Heart left ventricle (tissue), 16 donors: ENCODE results near the gene KIF16B. TPM values are rescaled to one million over a fixed set of nuclear protein-coding genes. Genes with fewer than 3 reads are reported as not detected.

Experiments used
- ATAC-seq, 4 donors: fragments of 200-7000 bp; cut with Tn5 transposase; one replicate each; pipeline ENCODE4 v1.9.1; 2020 to 2022; ENCODE audit warnings: moderate library complexity in 4 of 4, mild to moderate bottlenecking in 3 of 4, moderate number of reproducible peaks in 1 of 4
- DNase-seq, 5 donors: peaks; one replicate each; pipeline ENCODE4 v3.0.0-alpha.2; 2020
- H3K27ac ChIP-seq, 12 donors: fragments of 200-600 bp; sonication (generic) in 4 of 12; one replicate each; pipeline versions ENCODE4 v1.5.0 to v1.8.0; 2016 to 2022; ENCODE audit warnings: mild to moderate bottlenecking in 2 of 12
- H3K27me3 ChIP-seq, 9 donors: fragments of 200-600 bp; sonication (generic) in 2 of 9; one replicate each; pipeline versions ENCODE4 v1.5.1 to v1.8.0; 2016 to 2022; ENCODE audit warnings: mild to moderate bottlenecking in 3 of 9
- H3K36me3 ChIP-seq, 9 donors: fragments of 200-600 bp; sonication (generic) in 2 of 9; one replicate each; pipeline versions ENCODE4 v1.5.0 to v1.8.0; 2018 to 2022; ENCODE audit warnings: mild to moderate bottlenecking in 2 of 9
- H3K4me1 ChIP-seq, 12 donors: fragments of 200-600 bp; sonication (generic) in 4 of 12; one replicate each; pipeline versions ENCODE4 v1.5.0 to v1.8.0; 2016 to 2022; ENCODE audit warnings: mild to moderate bottlenecking in 3 of 12
- H3K4me3 ChIP-seq, 12 donors: fragments of 200-600 bp; sonication (generic) in 4 of 12; one replicate each; pipeline versions ENCODE4 v1.5.0 to v1.8.0; 2017 to 2022; ENCODE audit warnings: mild to moderate bottlenecking in 9 of 12, moderate library complexity in 4 of 12
- H3K9me3 ChIP-seq, 12 donors: fragments of 200-600 bp; sonication (generic) in 4 of 12; one replicate each; pipeline versions ENCODE4 v1.5.0 to v1.8.0; 2016 to 2022; ENCODE audit warnings: mild to moderate bottlenecking in 1 of 12
- POLR2A ChIP-seq, 2 donors: fragments of 450-650 bp; IDR thresholded peaks; one replicate each; pipeline ENCODE4 v1.6.1; 2017; ENCODE audit warnings: antibody characterized with exemption in 2 of 2, mild to moderate bottlenecking in 2 of 2, moderate library complexity in 2 of 2
- WGBS, 4 donors: extraction: QIAGEN DNeasy Blood & Tissue Kit in 2 of 4; methylation state at CpG; one replicate each; pipeline versions ENCODE4 v1.1.5 to v1.1.7; 2013 to 2018; 5-methylcytosine and 5-hydroxymethylcytosine counted together
- intact Hi-C, 10 donors: fragments of 100-400 bp; cut with DNase I; formaldehyde crosslinking; loops; one replicate each; pipeline versions ENCODE4 v1.11.1 to v1.14.2; 2022
- polyA plus RNA-seq, 2 donors: library from polyadenylated mRNA; stranded (reverse); fragments of 200-250 nt; gene quantifications; one replicate each; pipeline ENCODE4 v1.2.3, GENCODE V29; 2013
- total RNA-seq, 9 donors: library from RNA; depleted of rRNA in 2 of 9; stranded (reverse); fragments of >200 nt in 2 of 9; fragmentation: NEBNext Ultra II Directional in 3 of 9; extraction: Animal tissue kit (Norgen Biotek cat#: 25700) in 3 of 9; gene quantifications; one replicate each; pipeline versions ENCODE4 v1.1.0 to v1.2.4, GENCODE V29; 2016 to 2023
- TF ChIP-seq, protein P1 (sequence below), 12 donors: fragments of 200-600 bp; sonication (generic) in 4 of 12; IDR thresholded peaks; one replicate each; pipeline versions ENCODE4 v1.5.0 to v1.8.0; 2018 to 2022; ENCODE audit warnings: antibody characterized with exemption in 12 of 12, mild to moderate bottlenecking in 5 of 12
- donor health status: ischemic (EF 13 %, LVEDD 7.1; RV severe dilation, severe dysfunction).
- donor health status: healthy with polysubstance abuse.
- donor health status: DM: no; HTN: yes; CAD: no.
- donor health status: DM: no; HTN: no; CAD: no.
- donor health status: ischemic (EF 25% LVEDD 6.9; RV normal size, moderate dysfunction).
- donor health status: ischemic (EF 25% LVEDD 5.7; RV mildly dilated, moderate dysfunction).
- donor health status: healthy.
- donor health status: DM: yes; HTN: yes; CAD: no.
- donor health status: ischemic (EF 35%, LVEDD 5.7; RV mildly dilated, moderate dysfunction).
- donor health status: nonischemic (EF 11% LVEDD 7.7; RV severe dilation, severe dysfunction).
- donor health status: DM: yes; HTN: yes; CAD: no.
- donor health status: PGD.
- donor health status: ischemic (EF 29% LVEDD 5.4; RV normal size, mild dysfunction).
- donor health status: nonischemic (EF 23%, LVEDD 6.1; RV moderate dilation, normal function).

The KIF16B gene
- total and polyA plus RNA-seq, 11 donors: 8.8 to 31.8 (median 17.8) TPM

- Histone ChIP-seq H3K4me3 (no peak overlapping the region), H3K4me1 (peaks cover 0 to 30% (median 10%) of the 10 kb centered on the region in 12 donors), H3K9me3 (no peaks in the 10 kb centered on the region), H3K27me3 (no peaks in the 10 kb centered on the region), H3K36me3 (no peaks in the 10 kb centered on the region), H3K27ac (no peak overlapping the region)
- no peak for TF ChIP-seq POLR2A (IDR thresholded peaks at IDR 0.05)
- TF ChIP-seq, protein P1, sequence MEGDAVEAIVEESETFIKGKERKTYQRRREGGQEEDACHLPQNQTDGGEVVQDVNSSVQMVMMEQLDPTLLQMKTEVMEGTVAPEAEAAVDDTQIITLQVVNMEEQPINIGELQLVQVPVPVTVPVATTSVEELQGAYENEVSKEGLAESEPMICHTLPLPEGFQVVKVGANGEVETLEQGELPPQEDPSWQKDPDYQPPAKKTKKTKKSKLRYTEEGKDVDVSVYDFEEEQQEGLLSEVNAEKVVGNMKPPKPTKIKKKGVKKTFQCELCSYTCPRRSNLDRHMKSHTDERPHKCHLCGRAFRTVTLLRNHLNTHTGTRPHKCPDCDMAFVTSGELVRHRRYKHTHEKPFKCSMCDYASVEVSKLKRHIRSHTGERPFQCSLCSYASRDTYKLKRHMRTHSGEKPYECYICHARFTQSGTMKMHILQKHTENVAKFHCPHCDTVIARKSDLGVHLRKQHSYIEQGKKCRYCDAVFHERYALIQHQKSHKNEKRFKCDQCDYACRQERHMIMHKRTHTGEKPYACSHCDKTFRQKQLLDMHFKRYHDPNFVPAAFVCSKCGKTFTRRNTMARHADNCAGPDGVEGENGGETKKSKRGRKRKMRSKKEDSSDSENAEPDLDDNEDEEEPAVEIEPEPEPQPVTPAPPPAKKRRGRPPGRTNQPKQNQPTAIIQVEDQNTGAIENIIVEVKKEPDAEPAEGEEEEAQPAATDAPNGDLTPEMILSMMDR (IDR thresholded peaks at IDR 0.05): no peak
- ATAC-seq (no peak), DNase-seq (no peak)
- intact Hi-C loops: no loop called here
- WGBS, 4 donors: 90 to 92% (median 91%) methylated on average over 4 of the region's 4 CpGs
Observed at GRCh38 chr20:16542477-16542876, 30.8 kb downstream of the KIF16B start.

GRCh38 chr20:16541878-16542277 is 31.4 kb downstream of the KIF16B start:
- no peaks in the 10 kb centered on the region for H3K27me3 ChIP-seq
- TF ChIP-seq, protein P1 (IDR thresholded peaks at IDR 0.05): no peak
- TF ChIP-seq POLR2A (IDR thresholded peaks at IDR 0.05): no peak
- DNase-seq (no peak), ATAC-seq (no peak)
- intact Hi-C loops: no loop called here
- peak overlapping the region in 5 of 12 donors; percentile 34 to 48 (median 42) for H3K27ac ChIP-seq
- peaks cover 0 to 33% (median 10%) of the 10 kb centered on the region in 12 donors for H3K4me1 ChIP-seq
- no peaks in the 10 kb centered on the region for H3K36me3 ChIP-seq
- H3K9me3 ChIP-seq: no peaks in the 10 kb centered on the region
- 81 to 92% (median 91%) methylated on average over 3 of the region's 3 CpGs for WGBS, 4 donors
- H3K4me3 ChIP-seq: no peak overlapping the region

DNA sequence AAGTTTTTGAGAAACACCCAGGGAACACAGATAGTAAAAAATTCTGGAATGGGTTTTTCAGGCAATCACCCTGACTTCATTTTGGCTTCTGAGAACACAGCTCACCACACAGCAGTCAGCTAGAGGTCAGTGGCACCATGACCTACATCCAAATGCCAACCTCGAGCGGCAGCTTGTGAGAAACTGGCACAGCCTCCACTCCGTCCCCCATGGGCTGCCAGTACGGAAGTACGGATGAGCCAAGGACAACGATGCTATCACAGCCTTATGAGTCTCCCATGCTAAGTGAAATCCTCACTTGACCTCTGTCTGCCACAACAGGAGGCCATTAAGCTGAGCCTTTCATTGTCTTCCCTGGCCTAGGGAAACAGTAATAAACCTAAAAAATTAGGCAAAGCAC is 32.0 kb downstream of the KIF16B start:
- Histone ChIP-seq H3K4me3 (no peak overlapping the region), H3K4me1 (peaks cover 0 to 38% (median 10%) of the 10 kb centered on the region in 12 donors), H3K9me3 (no peaks in the 10 kb centered on the region), H3K27me3 (no peaks in the 10 kb centered on the region), H3K36me3 (no peaks in the 10 kb centered on the region), H3K27ac (peak overlapping the region in 5 of 12 donors; percentile 34 to 48 (median 42))
- ATAC-seq (peak; percentile 98 to 99 (median 98)), DNase-seq (peak in 4 of 5 donors; percentile 49 to 82 (median 64))
- intact Hi-C loops: no loop called here
- 36 to 65% (median 42%) methylated on average over 6 of the region's 6 CpGs for WGBS, 4 donors
- TF ChIP-seq, protein P1 (IDR thresholded peaks at IDR 0.05): no peak
- TF ChIP-seq POLR2A (IDR thresholded peaks at IDR 0.05): no peak

- ATAC-seq (no peak), DNase-seq (no peak)
- Histone ChIP-seq H3K4me3 (no peak overlapping the region), H3K27me3 (no peaks in the 10 kb centered on the region), H3K36me3 (no peaks in the 10 kb centered on the region), H3K27ac (no peak overlapping the region), H3K9me3 (no peaks in the 10 kb centered on the region), H3K4me1 (peaks cover 0 to 38% (median 10%) of the 10 kb centered on the region in 12 donors)
- WGBS, 4 donors: 58 to 77% (median 73%) methylated on average over 5 of the region's 5 CpGs
- intact Hi-C loops: no loop called here
- TF ChIP-seq, protein P1 (IDR thresholded peaks at IDR 0.05): no peak
- no peak for TF ChIP-seq POLR2A (IDR thresholded peaks at IDR 0.05)
Observed at GRCh38 chr20:16539280-16540021, 33.8 kb downstream of the KIF16B start.
